ENCODE data around the gene MEN1.

DNA sequence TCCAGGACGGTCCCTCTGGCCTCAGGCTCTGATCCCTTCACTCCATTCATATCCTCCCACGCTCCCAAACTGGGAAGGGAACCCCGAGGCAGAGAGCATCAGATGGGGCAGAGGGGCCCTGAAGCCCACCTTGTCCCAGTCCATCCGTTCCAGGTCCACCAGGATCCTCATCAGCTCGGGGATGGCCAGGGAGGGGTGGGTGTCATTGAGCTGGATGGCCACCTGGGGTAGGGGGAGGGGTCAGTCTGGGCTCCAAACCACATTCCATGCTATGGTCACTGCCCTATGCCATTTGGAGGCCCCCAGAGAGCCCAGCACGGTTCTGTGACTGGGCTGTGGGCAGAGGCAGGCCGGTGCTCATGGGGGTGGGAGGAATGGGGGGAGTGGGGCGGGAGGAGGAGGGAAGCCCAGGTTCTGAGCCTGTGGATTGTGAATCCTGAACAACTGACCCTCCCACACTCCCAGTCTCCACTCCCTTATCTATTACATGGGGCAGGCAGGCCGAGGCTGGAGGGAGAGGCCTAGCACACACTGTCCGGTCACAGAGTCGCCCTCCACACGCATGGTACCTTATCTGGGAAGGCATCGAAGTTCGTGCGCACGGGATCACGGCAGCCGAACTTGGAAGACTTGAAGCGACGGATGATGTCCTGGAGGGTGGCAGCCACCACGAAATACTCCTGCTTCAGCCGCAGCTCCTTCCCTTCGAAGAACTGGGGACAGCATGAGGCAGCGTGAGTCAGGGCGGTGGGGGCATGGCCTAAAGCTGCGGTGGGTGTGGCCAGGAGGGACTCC lies 56.0 kb downstream of the MEN1 start:
- TF ChIP-seq CTCF (IDR thresholded peaks at IDR 0.05), result no peak
- no peak for TF ChIP-seq POLR2A (IDR thresholded peaks at IDR 0.05)
